ENCODE results near the gene TASOR. TPM values are rescaled to one million over a fixed set of nuclear protein-coding genes. Genes with fewer than 3 reads are reported as not detected.
"Not testable (repeated sequence)": the region's sequence is repeated elsewhere in the genome, so short reads cannot be mapped to it uniquely, and the experiment has no call there.

The TASOR gene
- total RNA-seq, 2 donors from 2014 or later = 38.7 to 47.9 TPM

- Histone ChIP-seq H3K27me3 (no peaks in the 10 kb centered on the region), H3K9me3 (no peaks in the 10 kb centered on the region), H3K27ac (no peak overlapping the region), H3K4me1 (no peaks in the 10 kb centered on the region), H3K36me3 (no peaks in the 10 kb centered on the region), H3K4me3 (no peak overlapping the region), H3K9ac (ENCODE audit: low read depth in 2 of 2, low read length in 2 of 2) (no peak overlapping the region)
- intact Hi-C loops (cut with DNase I) = no loop called here
- DNase-seq = no peak
- no peak for TF ChIP-seq CTCF (IDR thresholded peaks at IDR 0.05)
These were observed 37.8 kb upstream of the TASOR start for GRCh38 chr3:56720849-56721248.

GRCh38 chr3:56718809-56719208 lies 35.7 kb upstream of the TASOR start:
- intact Hi-C loops (cut with DNase I); DNase-seq: not testable (repeated sequence)

GRCh38 chr3:56711344-56711743 lies 28.3 kb upstream of the TASOR start:
- Histone ChIP-seq H3K4me3 (no peak overlapping the region), H3K27ac (no peak overlapping the region)

More at GRCh38 chr3:56718809-56719208, 35.7 kb upstream of the TASOR start:
- not testable (repeated sequence) for H3K4me3 ChIP-seq; H3K4me1 ChIP-seq; H3K27me3 ChIP-seq; H3K36me3 ChIP-seq; H3K9me3 ChIP-seq; H3K27ac ChIP-seq; H3K9ac ChIP-seq (ENCODE audit: low read depth in 2 of 2, low read length in 2 of 2)

GRCh38 chr3:56707412-56707811 lies 24.3 kb upstream of the TASOR start:
- not testable (repeated sequence) for H3K9me3 ChIP-seq, DNase-seq

More at GRCh38 chr3:56711344-56711743, 28.3 kb upstream of the TASOR start:
- DNase-seq = no peak
- H3K9ac ChIP-seq (ENCODE audit: low read depth in 2 of 2, low read length in 2 of 2) = no peak overlapping the region
- no peaks in the 10 kb centered on the region for H3K27me3 ChIP-seq
- no peak for TF ChIP-seq CTCF (IDR thresholded peaks at IDR 0.05)
- H3K9me3 ChIP-seq = no peaks in the 10 kb centered on the region
- no peaks in the 10 kb centered on the region for H3K36me3 ChIP-seq
- H3K4me1 ChIP-seq = no peaks in the 10 kb centered on the region
- intact Hi-C loops (cut with DNase I) = no loop called here

GRCh38 chr3:56706629-56707028 lies 23.6 kb upstream of the TASOR start:
- no peaks in the 10 kb centered on the region for H3K36me3 ChIP-seq
- H3K27ac ChIP-seq = no peak overlapping the region
- intact Hi-C loops (cut with DNase I) = loop anchor here (10.0 kb wide), 1 partner anchor 388 kb away; no protein-coding TSS in a partner anchor
- H3K9me3 ChIP-seq = no peaks in the 10 kb centered on the region
- H3K4me3 ChIP-seq = no peak overlapping the region
- no peaks in the 10 kb centered on the region for H3K27me3 ChIP-seq
- no peaks in the 10 kb centered on the region for H3K4me1 ChIP-seq
- DNase-seq = no peak
- TF ChIP-seq CTCF (IDR thresholded peaks at IDR 0.05) = no peak
- no peak overlapping the region for H3K9ac ChIP-seq (ENCODE audit: low read depth in 2 of 2, low read length in 2 of 2)

More at GRCh38 chr3:56707412-56707811, 24.3 kb upstream of the TASOR start:
- H3K4me1 ChIP-seq; H3K27me3 ChIP-seq; H3K27ac ChIP-seq; H3K36me3 ChIP-seq; H3K4me3 ChIP-seq; H3K9ac ChIP-seq (ENCODE audit: low read depth in 2 of 2, low read length in 2 of 2): not testable (repeated sequence)
- intact Hi-C loops (cut with DNase I) = loop anchor here (10.0 kb wide), 1 partner anchor 387 kb away; no protein-coding TSS in a partner anchor

- no peaks in the 10 kb centered on the region for H3K9me3 ChIP-seq
- TF ChIP-seq CTCF (IDR thresholded peaks at IDR 0.05) = no peak
- no peak overlapping the region for H3K9ac ChIP-seq (ENCODE audit: low read depth in 2 of 2, low read length in 2 of 2)
- H3K36me3 ChIP-seq = no peaks in the 10 kb centered on the region
- no peaks in the 10 kb centered on the region for H3K27me3 ChIP-seq
- no peaks in the 10 kb centered on the region for H3K4me1 ChIP-seq
- intact Hi-C loops (cut with DNase I) = loop anchor here (10.0 kb wide), 1 partner anchor 390 kb away; no protein-coding TSS in a partner anchor
- no peak for DNase-seq
- H3K27ac ChIP-seq = no peak overlapping the region
- no peak overlapping the region for H3K4me3 ChIP-seq
These were observed 21.6 kb upstream of the TASOR start for GRCh38 chr3:56704706-56705105.

Measured in colonic mucosa (tissue), 4 donors.